ENCODE data around the gene PXMP4.

DNA sequence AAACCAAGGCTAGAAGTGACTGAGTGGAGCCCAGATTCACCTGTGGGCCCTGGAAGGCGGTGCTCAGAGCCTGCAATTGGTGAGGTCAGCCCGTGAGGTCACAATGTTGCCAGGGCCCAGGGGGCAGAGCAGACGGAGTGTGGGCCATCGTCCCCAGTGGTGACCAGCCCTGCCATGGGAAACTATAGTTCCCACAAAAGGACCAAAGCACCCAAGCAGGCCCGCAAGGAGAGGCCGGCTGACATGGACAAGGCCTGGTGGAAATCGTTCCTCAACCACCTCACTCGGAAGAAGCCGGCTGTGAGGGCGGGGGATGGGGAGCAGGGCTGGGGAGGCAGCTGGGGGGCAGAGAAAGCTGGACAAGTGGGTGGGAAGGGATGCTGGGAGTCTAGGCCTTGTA, 57.9 kb downstream of the PXMP4 start, which contains the start of gene C20orf144:
- TF ChIP-seq, protein P1, sequence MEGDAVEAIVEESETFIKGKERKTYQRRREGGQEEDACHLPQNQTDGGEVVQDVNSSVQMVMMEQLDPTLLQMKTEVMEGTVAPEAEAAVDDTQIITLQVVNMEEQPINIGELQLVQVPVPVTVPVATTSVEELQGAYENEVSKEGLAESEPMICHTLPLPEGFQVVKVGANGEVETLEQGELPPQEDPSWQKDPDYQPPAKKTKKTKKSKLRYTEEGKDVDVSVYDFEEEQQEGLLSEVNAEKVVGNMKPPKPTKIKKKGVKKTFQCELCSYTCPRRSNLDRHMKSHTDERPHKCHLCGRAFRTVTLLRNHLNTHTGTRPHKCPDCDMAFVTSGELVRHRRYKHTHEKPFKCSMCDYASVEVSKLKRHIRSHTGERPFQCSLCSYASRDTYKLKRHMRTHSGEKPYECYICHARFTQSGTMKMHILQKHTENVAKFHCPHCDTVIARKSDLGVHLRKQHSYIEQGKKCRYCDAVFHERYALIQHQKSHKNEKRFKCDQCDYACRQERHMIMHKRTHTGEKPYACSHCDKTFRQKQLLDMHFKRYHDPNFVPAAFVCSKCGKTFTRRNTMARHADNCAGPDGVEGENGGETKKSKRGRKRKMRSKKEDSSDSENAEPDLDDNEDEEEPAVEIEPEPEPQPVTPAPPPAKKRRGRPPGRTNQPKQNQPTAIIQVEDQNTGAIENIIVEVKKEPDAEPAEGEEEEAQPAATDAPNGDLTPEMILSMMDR (tag by site-specific recombination; IDR thresholded peaks at IDR 0.05), result no peak
- TF ChIP-seq SP3 (tag by site-specific recombination; IDR thresholded peaks at IDR 0.05), result no peak
- TF ChIP-seq, protein P2, sequence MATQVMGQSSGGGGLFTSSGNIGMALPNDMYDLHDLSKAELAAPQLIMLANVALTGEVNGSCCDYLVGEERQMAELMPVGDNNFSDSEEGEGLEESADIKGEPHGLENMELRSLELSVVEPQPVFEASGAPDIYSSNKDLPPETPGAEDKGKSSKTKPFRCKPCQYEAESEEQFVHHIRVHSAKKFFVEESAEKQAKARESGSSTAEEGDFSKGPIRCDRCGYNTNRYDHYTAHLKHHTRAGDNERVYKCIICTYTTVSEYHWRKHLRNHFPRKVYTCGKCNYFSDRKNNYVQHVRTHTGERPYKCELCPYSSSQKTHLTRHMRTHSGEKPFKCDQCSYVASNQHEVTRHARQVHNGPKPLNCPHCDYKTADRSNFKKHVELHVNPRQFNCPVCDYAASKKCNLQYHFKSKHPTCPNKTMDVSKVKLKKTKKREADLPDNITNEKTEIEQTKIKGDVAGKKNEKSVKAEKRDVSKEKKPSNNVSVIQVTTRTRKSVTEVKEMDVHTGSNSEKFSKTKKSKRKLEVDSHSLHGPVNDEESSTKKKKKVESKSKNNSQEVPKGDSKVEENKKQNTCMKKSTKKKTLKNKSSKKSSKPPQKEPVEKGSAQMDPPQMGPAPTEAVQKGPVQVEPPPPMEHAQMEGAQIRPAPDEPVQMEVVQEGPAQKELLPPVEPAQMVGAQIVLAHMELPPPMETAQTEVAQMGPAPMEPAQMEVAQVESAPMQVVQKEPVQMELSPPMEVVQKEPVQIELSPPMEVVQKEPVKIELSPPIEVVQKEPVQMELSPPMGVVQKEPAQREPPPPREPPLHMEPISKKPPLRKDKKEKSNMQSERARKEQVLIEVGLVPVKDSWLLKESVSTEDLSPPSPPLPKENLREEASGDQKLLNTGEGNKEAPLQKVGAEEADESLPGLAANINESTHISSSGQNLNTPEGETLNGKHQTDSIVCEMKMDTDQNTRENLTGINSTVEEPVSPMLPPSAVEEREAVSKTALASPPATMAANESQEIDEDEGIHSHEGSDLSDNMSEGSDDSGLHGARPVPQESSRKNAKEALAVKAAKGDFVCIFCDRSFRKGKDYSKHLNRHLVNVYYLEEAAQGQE (tag by site-specific recombination; IDR thresholded peaks at IDR 0.05), result no peak
- TF ChIP-seq ZNF792 (tag by site-specific recombination; IDR thresholded peaks at IDR 0.05), result no peak

Data from HEK293 (cell line).